ENCODE results near the gene PLCB2. TPM values are rescaled to one million over a fixed set of nuclear protein-coding genes. Genes with fewer than 3 reads are reported as not detected.
A peak's percentile ranks its signal among the peaks of the same experiment; 100 is the strongest.

The PLCB2 gene
- polyA plus RNA-seq, 1 donor from 2014 or later: 7.4 TPM

GRCh38 chr15:40272485-40273056 is 35.2 kb downstream of the PLCB2 start:
- Histone ChIP-seq H3K9me2 (ENCODE audit: insufficient read depth, low read length) (no peaks in the 10 kb centered on the region), H3K4me3 (ENCODE audit: low read length) (no peak overlapping the region), H3K4me2 (ENCODE audit: low read length) (no peak overlapping the region), H4K20me1 (ENCODE audit: insufficient read depth) (no peaks in the 10 kb centered on the region), H2AFZ (ENCODE audit: low read depth, low read length) (no peak overlapping the region), H3F3A (ENCODE audit: insufficient read depth, low read length, poor library complexity, severe bottlenecking) (no peaks in the 10 kb centered on the region), H3K27ac (ENCODE audit: low read length) (no peak overlapping the region), H3K27me3 (ENCODE audit: insufficient read depth, low read depth, low read length) (no peaks in the 10 kb centered on the region), H3K9me3 (ENCODE audit: low read length) (no peaks in the 10 kb centered on the region), H3K9ac (ENCODE audit: low read length) (no peak overlapping the region), H3K79me2 (replicated peaks; ENCODE audit: insufficient read depth, low read length) (no peaks in the 10 kb centered on the region), H3K36me3 (ENCODE audit: insufficient read depth, low read length) (no peaks in the 10 kb centered on the region)
- TF ChIP-seq EP300 (conservative IDR thresholded peaks at IDR 0.05; ENCODE audit: poor library complexity, severe bottlenecking) (no peak), MXI1 (conservative IDR thresholded peaks at IDR 0.05; ENCODE audit: poor library complexity, severe bottlenecking) (no peak), EZH2 (IDR thresholded peaks at IDR 0.05; ENCODE audit: borderline replicate concordance, insufficient read depth, low read length, poor library complexity, severe bottlenecking) (no peak), SMC3 (conservative IDR thresholded peaks at IDR 0.05; ENCODE audit: poor library complexity) (no peak), CTCF (IDR thresholded peaks at IDR 0.05; ENCODE audit: poor library complexity, severe bottlenecking) (no peak), RAD21 (conservative IDR thresholded peaks at IDR 0.05) (no peak), TAF1 (IDR thresholded peaks at IDR 0.05; ENCODE audit: low read depth) (no peak), POLR2AphosphoS5 (IDR thresholded peaks at IDR 0.05) (no peak), REST (IDR thresholded peaks at IDR 0.05; ENCODE audit: borderline replicate concordance) (no peak)

- no peak for TF ChIP-seq POLR2AphosphoS5 (IDR thresholded peaks at IDR 0.05)
- TF ChIP-seq EZH2 (IDR thresholded peaks at IDR 0.05; ENCODE audit: borderline replicate concordance, insufficient read depth, low read length, poor library complexity, severe bottlenecking): no peak
- TF ChIP-seq MXI1 (conservative IDR thresholded peaks at IDR 0.05; ENCODE audit: poor library complexity, severe bottlenecking): no peak
- no peak for TF ChIP-seq REST (IDR thresholded peaks at IDR 0.05; ENCODE audit: borderline replicate concordance)
- TF ChIP-seq CTCF (IDR thresholded peaks at IDR 0.05; ENCODE audit: poor library complexity, severe bottlenecking): no peak
- no peak for TF ChIP-seq SMC3 (conservative IDR thresholded peaks at IDR 0.05; ENCODE audit: poor library complexity)
- TF ChIP-seq RAD21 (conservative IDR thresholded peaks at IDR 0.05): no peak
- no peak for TF ChIP-seq EP300 (conservative IDR thresholded peaks at IDR 0.05; ENCODE audit: poor library complexity, severe bottlenecking)
- TF ChIP-seq TAF1 (IDR thresholded peaks at IDR 0.05; ENCODE audit: low read depth): no peak
- Histone ChIP-seq H3F3A (ENCODE audit: insufficient read depth, low read length, poor library complexity, severe bottlenecking) (no peaks in the 10 kb centered on the region), H3K4me3 (ENCODE audit: low read length) (peak overlapping the region; percentile 30), H2AFZ (ENCODE audit: low read depth, low read length) (no peak overlapping the region), H3K4me2 (ENCODE audit: low read length) (no peak overlapping the region), H3K9ac (ENCODE audit: low read length) (no peak overlapping the region), H4K20me1 (ENCODE audit: insufficient read depth) (no peaks in the 10 kb centered on the region), H3K27ac (ENCODE audit: low read length) (no peak overlapping the region), H3K79me2 (replicated peaks; ENCODE audit: insufficient read depth, low read length) (no peaks in the 10 kb centered on the region), H3K36me3 (ENCODE audit: insufficient read depth, low read length) (no peaks in the 10 kb centered on the region), H3K9me3 (ENCODE audit: low read length) (no peaks in the 10 kb centered on the region), H3K27me3 (ENCODE audit: insufficient read depth, low read depth, low read length) (no peaks in the 10 kb centered on the region), H3K9me2 (ENCODE audit: insufficient read depth, low read length) (no peaks in the 10 kb centered on the region)
Observed at GRCh38 chr15:40271685-40272484, 35.9 kb downstream of the PLCB2 start.
